NK-92 (cell line): ENCODE measurements around the gene DEFB115.
"Not testable (repeated sequence)": the region's sequence is repeated elsewhere in the genome, so short reads cannot be mapped to it uniquely, and the experiment has no call there.

Experiments
- DNase-seq: peaks from one replicate; lab custom pipeline; 2025; ENCODE audit not compliant: unreplicated experiment; lab: John Stamatoyannopoulos, UW

DEFB115 gene, protein sequence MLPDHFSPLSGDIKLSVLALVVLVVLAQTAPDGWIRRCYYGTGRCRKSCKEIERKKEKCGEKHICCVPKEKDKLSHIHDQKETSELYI

DNA sequence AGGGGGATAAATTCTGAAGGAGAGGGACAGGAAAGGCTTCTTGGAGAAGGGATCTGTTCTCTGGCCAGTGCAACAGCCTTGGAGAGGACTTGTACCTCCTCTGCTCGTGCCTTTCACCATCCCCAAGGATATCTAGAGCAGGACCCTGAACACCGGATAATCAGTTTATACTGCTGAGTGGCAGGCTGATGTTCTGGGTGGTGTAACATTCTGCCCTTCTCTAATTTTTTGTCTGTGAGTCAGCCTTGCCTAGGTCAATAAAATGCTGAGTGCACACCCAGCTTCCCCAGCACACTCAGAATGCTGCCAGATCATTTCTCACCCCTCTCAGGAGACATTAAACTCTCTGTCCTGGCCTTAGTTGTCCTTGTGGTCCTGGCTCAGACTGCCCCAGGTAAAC, at the start of gene DEFB115:
Gene DEFB115, plus strand, starts transcription at position 301 of the 400 bp plus-strand sequence. Its CDS starts 0 bp downstream, at position 301.
- no peak for DNase-seq

DNA sequence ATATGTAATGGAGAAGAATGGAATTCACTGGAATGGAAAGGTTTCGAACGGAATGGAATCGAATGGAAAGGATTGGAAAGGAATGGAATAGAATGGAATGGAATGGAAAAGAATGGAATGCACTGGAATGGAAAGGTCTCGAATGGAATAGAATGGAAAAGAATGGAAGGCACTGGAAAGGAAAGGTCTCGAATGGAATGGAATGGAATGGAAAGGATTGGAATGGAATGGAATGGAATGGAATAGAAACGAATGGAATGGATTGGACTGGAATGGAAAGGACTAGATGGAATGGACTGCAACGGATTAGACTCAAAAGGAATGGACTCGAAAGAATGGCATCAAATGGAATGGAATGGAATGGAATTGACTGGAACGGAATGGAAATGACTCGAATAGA, 20.5 kb upstream of the DEFB115 start:
- no peak for DNase-seq

DNA sequence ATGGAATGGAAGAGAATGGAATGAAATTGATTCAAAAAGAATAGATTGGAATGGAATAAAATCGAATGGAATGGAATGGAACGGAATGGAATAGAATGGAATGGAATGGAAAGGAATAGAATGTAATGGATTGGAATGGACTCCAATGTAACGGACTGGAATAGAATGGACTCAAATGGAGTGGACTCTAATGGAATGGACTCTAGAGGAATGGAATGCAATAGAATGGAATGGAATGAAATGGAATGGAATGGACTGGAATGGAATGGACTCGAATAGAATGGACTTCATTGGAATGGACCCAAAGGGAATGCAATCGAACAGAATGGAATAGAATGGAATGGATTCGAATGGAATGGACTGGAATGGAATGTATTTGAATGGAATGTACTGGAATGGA, 19.7 kb upstream of the DEFB115 start:
- no peak for DNase-seq

DNA sequence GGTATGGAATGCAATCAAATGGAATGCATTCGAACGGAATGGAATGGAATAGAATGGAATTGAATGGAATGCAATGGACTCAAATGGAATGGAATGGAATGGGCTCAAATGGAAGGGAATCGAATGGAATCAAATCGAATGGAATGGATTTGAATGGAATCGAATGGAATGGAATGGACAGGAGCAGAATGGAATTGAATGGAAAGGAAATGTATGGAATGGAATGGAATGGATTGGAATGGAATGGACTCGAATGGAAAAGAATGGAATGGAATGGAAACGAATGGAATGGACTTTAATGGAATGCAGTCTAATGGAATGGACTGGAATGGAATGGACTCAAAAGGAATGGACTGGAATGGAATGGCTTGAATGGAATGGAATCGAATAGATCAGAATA, 18.3 kb upstream of the DEFB115 start:
- no peak for DNase-seq

DNA sequence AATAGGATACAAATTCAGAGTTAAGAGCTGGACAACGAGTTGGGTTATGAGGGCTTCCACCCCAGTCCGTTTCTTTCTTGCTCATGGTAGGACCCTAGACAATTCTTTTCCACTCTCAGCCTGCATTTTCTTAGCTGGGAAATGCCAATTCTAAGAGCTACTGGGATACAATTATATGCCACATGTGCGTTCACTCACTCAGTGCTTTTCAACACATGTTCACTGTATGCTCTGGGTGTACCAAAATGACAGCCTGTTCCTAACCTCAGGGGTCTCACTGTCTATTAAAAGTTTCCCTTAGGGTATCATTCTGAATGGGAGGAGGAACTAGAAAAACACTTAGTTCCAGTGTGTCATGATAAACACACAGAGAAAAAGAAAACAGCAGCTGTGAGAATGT, 505 bp upstream of the DEFB115 start:
- DNase-seq, result no peak

DNA sequence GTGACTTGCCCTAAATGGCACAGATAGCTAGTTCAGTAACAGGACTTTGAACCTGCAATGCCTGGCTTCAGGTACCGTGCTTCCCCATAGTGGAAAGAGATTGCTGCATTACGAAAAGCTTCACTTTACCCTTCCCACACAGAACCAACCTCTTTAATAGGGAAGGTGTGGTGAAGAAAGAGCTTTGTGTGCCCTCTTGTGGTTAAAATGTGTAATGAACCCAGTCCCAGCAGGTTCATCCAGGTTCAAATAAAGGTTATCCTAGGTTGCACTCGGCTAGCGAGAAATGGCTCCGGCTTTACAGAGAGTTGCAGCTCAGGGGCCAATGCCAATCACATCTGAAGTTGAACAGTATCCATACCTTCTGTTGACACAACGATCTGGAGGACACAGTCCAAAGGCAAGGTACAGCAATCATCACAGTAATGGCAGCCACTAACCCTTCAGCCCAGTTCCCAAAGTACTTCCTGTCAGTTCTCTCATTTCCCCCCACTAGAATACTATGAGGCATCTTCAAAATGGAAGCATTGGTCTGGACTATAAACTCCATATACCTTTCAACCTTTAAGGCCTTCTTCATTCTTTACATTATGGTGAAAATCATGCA, 3.0 kb downstream of the DEFB115 start:
- no peak for DNase-seq

DNA sequence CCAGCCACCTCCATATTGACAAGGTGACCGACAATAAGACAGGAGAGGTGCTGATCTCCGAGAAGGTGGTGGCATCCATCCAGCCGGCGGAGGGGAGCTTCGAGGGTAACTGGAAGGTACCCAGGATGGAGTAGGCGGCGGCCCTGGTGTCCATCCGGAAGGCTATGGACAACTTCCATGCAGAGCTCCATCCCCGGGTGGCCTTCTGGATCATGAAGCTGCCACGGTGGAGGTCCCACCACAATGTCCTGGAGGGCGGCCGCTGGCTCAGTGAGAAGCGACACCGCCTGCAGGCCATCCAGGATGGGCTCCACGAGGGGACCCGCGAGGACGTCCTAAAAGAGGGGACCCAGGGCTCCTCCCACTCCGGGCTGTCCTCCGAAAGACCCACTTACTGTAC, 17.0 kb downstream of the DEFB115 start:
- DNase-seq, result no peak

DNA sequence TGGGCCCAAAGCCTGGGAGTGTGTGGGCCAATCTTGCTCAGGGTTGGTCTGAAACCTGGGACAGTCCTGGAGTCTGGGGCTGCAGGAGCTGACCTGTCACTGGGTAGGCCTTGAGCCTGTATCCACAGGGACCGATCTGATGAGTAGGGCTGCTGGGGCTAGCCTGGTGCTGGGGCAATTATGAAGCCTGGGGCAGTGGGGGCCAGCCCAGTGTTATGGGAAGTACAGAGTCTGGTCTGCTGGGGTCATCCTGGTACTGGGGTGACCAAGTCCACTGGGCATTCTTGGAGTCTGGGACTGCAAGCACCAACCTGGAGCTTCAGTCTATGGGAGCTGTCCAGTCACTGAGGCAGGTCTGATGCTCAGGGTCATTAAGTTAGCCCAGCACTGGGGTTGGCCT, 20.7 kb downstream of the DEFB115 start:
- no peak for DNase-seq

DNA sequence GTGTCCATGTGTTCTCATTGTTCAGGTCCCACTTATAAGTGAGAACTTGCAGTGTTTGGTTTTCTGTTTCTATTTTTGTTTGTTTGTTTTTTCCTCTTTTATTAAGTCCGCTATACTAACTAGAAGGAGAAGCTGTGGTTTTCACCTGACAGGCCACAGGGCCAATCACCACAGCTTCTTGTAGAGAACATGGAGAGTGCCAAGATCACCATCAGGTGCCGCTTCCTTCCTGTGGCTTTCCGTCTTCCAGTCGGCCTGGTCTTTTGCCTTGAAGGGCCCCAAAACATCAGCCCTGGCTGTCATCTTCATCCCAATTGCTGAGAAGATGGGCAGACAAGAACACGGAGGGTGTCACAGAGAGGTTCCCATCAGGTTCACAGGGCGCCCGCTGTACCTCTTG, 27.5 kb downstream of the DEFB115 start:
- not testable (repeated sequence) for DNase-seq

DNA sequence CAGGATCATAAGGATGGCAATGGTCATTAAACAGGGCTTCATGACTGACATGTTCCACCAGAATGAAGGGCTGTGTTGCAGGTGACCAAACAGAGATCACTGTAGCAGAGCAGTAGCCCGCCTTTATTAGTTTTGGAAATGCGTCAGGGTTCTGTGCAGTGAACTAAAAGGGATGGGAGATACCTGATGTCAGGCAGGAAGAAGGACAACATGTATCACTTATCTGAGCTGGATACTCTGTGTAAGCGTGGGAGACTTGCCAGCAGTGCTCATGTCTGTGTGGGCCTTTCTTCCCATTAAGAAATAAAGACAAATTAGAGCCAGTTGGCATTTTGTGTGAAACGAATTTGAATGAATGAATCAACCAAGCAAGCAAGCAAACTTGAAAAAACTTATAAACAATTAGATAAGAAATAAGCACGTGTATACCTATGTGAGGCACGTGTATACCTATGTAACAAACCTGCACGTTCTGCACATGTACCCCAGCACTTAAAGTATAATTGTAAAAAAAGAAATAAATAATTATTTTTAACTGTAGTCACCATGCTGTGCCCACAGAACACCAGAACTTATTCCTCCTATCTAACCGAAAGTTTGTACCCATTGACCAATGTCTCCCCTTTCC, 51.2 kb downstream of the DEFB115 start, which contains the start of gene DEFB116:
Gene DEFB116, minus strand, starts transcription at position 51 of the 628 bp plus-strand sequence. Its CDS starts 0 bp downstream, at position 51.
- DNase-seq, result no peak
